RWPE1 (cell line): Measurements from ENCODE around the gene BCL2L11.

Experiments used
- CTCF ChIA-PET: fragments of 350-600 bp; sonication (Branson Sonifier 250); formaldehyde crosslinking; extraction: SDS; loops from one replicate; lab custom pipeline; 2021; lab: Yijun Ruan, JAX
- POLR2A ChIA-PET: fragments of 400-600 bp; formaldehyde crosslinking; extraction: SDS; loops from one replicate; lab custom pipeline; 2020; ENCODE audit warnings: antibody characterized with exemption; ENCODE audit not compliant: low non-redundant PET; lab: Yijun Ruan, JAX
- DNase-seq: peaks from one replicate; pipeline ENCODE4 v3.0.0; 2012; ENCODE audit warnings: low spot score
- H3K27ac ChIP-seq: fragments of 450-650 bp; 2 replicates; pipeline ENCODE4 v1.5.1; 2017
- CTCF ChIP-seq: fragments of 450-650 bp; conservative IDR thresholded peaks from 2 replicates; pipeline ENCODE4 v1.5.1; 2017; ENCODE audit warnings: low read depth, mild to moderate bottlenecking

BCL2L11 gene

GRCh38 chr2:111186121-111186715, 65.5 kb downstream of the BCL2L11 start:
- ChIA-PET POLR2A (no interaction called here), CTCF (interaction anchor here (0.6 kb wide), 2 partner anchors 18 to 23 kb away, joined by 3 to 4 read pairs; no protein-coding TSS in a partner anchor)
- no peak for TF ChIP-seq CTCF
- no peak overlapping the region for H3K27ac ChIP-seq
- no peak for DNase-seq

DNA sequence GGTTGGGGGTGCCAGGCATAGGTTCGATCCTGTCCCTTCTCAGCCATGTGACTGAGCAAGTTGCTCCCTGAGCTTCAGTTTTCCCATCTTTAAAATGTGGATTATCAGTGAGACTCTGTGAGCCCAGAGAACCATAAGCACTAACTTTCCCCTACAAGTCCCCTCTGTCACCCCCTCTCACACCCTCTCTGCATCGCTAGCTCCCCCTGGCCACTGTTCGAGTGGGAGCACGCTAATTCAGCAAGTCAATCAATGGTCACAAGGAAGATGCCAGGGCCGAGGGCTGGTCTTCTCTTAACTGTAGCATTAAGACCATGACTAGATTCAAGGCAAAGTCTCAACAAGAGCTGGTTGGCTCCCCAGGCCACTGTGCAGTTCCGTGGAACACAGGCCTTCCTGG, 66.2 kb downstream of the BCL2L11 start:
- POLR2A ChIA-PET: no interaction called here
- no peak for DNase-seq
- H3K27ac ChIP-seq: no peak overlapping the region
- CTCF ChIA-PET: interaction anchor here (0.6 kb wide), 2 partner anchors 17 to 24 kb away, joined by 3 to 4 read pairs; no protein-coding TSS in a partner anchor
- TF ChIP-seq CTCF: no peak

- no peak for TF ChIP-seq CTCF
- no peak for DNase-seq
- POLR2A ChIA-PET: no interaction called here
- CTCF ChIA-PET: no interaction called here
- H3K27ac ChIP-seq: no peak overlapping the region
Measured at GRCh38 chr2:111188681-111189080, 68.0 kb downstream of the BCL2L11 start.

GRCh38 chr2:111189106-111189505, 68.4 kb downstream of the BCL2L11 start:
- POLR2A ChIA-PET: no interaction called here
- TF ChIP-seq CTCF: no peak
- CTCF ChIA-PET: no interaction called here
- DNase-seq: no peak
- H3K27ac ChIP-seq: no peak overlapping the region

DNA sequence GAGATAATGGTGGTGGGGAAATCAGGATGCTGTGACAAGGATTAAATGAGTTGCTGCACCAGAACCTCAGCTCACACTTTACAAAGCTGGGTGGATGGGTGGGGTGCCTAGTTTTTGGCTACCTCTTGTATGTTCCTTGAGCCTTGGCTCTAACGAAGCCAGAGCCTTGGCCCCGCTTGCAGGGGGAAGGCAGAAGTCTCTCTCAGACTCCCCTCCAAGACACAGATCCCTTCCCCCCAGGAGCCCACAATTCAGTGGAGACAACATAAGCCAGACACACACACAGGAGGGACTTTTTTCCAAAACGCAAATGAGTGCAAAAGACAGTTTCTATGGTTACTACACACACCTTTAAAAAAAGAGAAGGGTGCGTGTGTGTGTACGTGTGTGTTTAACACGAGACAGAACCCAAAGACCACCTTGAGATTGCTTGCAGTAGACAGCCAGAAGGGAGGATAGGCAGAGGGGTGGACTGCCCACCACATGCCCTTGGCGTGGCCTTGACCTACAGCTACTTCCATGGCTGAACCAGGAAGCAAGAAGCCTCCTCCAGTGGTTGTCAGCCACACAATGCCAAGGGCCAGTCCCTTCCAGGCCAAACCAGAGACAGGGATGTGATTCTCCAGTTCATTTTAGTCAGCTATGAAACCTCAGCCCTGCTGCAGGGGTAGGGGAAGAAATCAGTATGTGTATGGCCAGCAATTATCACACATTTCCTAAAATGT, 70.3 kb downstream of the BCL2L11 start:
- no peak overlapping the region for H3K27ac ChIP-seq
- ChIA-PET POLR2A (no interaction called here), CTCF (interaction anchor here (0.6 kb wide), 1 partner anchor 52 kb away, joined by 6 read pairs; no protein-coding TSS in a partner anchor)
- TF ChIP-seq CTCF: no peak
- no peak for DNase-seq

DNA sequence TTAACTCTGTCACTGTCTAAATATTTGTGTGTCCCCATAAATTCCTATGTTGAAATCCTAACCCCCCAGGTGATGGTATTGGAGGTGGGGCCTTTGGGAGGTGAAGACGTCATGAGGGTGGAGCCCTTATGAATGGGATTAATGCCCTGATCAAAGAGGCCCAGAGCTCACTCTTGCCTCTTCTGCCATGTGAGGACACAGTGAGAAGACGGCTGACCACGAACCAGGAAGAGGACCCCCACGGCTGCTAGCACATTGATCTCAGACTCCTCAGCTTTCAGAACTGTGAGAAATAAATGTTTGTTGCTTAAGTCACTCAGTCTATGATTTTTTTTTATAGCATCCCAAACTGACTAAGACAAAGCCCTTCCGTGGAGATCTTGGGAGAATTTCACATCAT, 71.2 kb downstream of the BCL2L11 start:
- DNase-seq: no peak
- CTCF ChIA-PET: interaction anchor here (0.6 to 0.9 kb wide), 2 partner anchors 11 to 53 kb away, joined by 3 to 6 read pairs; no protein-coding TSS in a partner anchor
- no peak overlapping the region for H3K27ac ChIP-seq
- POLR2A ChIA-PET: no interaction called here
- no peak for TF ChIP-seq CTCF
